HT1080 (cell line): ENCODE results near the gene ZC3H4. TPM values are rescaled to one million over a fixed set of nuclear protein-coding genes. Genes with fewer than 3 reads are reported as not detected.
A peak's percentile ranks its signal among the peaks of the same experiment; 100 is the strongest.

ENCODE experiments used
- DNase-seq: peaks from one replicate; pipeline ENCODE4 v3.0.0-alpha.2; 2015; ENCODE audit warnings: low read depth
- polyA plus RNA-seq, 2 experiments: library from polyadenylated mRNA; depleted of rRNA; stranded (reverse); fragments of >200 nt; gene quantifications; 2 replicates each; pipeline ENCODE4 v1.2.3, GENCODE V29; 2015
- total RNA-seq: library from RNA; depleted of rRNA; stranded (reverse); fragments of >200 nt; shearing (Covaris generic); gene quantifications from 2 replicates; pipeline ENCODE4 v1.2.3, GENCODE V29; 2014; rRNA removed

The ZC3H4 gene
- total RNA-seq = 17.6 and 17.8 TPM in 2 replicates
- polyA plus RNA-seq (2015; cell fraction: cytosol; rRNA removed) = 16.9 and 19.9 TPM in 2 replicates
- 34.0 and 34.3 TPM in 2 replicates for polyA plus RNA-seq (2015; cell fraction: nucleus; rRNA removed)

- peak; percentile 100 for DNase-seq
Observed at GRCh38 chr19:47112997-47113849, at the start of gene ZC3H4. ZC3H4 (minus strand) TSS chr19:47113776; CDS start chr19:47112584, 1,192 bp downstream.

GRCh38 chr19:47161876-47162489, 48.4 kb upstream of the ZC3H4 start:
- DNase-seq = no peak

GRCh38 chr19:47158879-47159503, 45.4 kb upstream of the ZC3H4 start:
- DNase-seq = peak; percentile 61

GRCh38 chr19:47158367-47158791, 44.8 kb upstream of the ZC3H4 start:
- DNase-seq = no peak

- peak; percentile 12 for DNase-seq
Observed at GRCh38 chr19:47157431-47158321, 44.1 kb upstream of the ZC3H4 start.

- no peak for DNase-seq
Observed at GRCh38 chr19:47156861-47157430, 43.4 kb upstream of the ZC3H4 start.

GRCh38 chr19:47155148-47155547, 41.6 kb upstream of the ZC3H4 start:
- DNase-seq = no peak

GRCh38 chr19:47153266-47153665, 39.7 kb upstream of the ZC3H4 start:
- DNase-seq = no peak

GRCh38 chr19:47152632-47153031, 39.1 kb upstream of the ZC3H4 start:
- DNase-seq = no peak

GRCh38 chr19:47152205-47152604, 38.6 kb upstream of the ZC3H4 start:
- no peak for DNase-seq

- no peak for DNase-seq
Observed at GRCh38 chr19:47151627-47152026, 38.1 kb upstream of the ZC3H4 start.

GRCh38 chr19:47146920-47147319, 33.3 kb upstream of the ZC3H4 start:
- no peak for DNase-seq

- no peak for DNase-seq
Observed at GRCh38 chr19:47145639-47146486, 32.3 kb upstream of the ZC3H4 start.

GRCh38 chr19:47144630-47145029, 31.1 kb upstream of the ZC3H4 start:
- no peak for DNase-seq

- no peak for DNase-seq
Observed at GRCh38 chr19:47143322-47144073, 29.9 kb upstream of the ZC3H4 start.

- no peak for DNase-seq
Observed at GRCh38 chr19:47142779-47143178, 29.2 kb upstream of the ZC3H4 start.

- no peak for DNase-seq
Observed at GRCh38 chr19:47141695-47142094, 28.1 kb upstream of the ZC3H4 start.

GRCh38 chr19:47141252-47141651, 27.7 kb upstream of the ZC3H4 start:
- DNase-seq = peak; percentile 54

- DNase-seq = no peak
Observed at GRCh38 chr19:47135156-47135555, 21.6 kb upstream of the ZC3H4 start.
